Spleen (tissue), 11 donors: Measurements from ENCODE around the gene KRT39. TPM values are rescaled to one million over a fixed set of nuclear protein-coding genes. Genes with fewer than 3 reads are reported as not detected.

Experiments used
- DNase-seq: peaks from one replicate; pipeline ENCODE4 v3.0.0-alpha.2; 2020
- H3K27ac ChIP-seq, 8 donors: fragments of 200-600 bp; sonication (generic) in 7 of 8; 1 replicate in 4 of 8; 2 replicates in 4 of 8; pipeline versions ENCODE4 v1.5.0 to v1.8.0; 2016 to 2021; ENCODE audit warnings: inconsistent platforms in 4 of 8, mild to moderate bottlenecking in 4 of 8, moderate library complexity in 1 of 8
- H3K27me3 ChIP-seq, 7 donors: fragments of 200-600 bp; sonication (generic) in 6 of 7; replicated peaks in 1 of 7; 1 replicate in 4 of 7; 2 replicates in 3 of 7; pipeline versions ENCODE4 v1.5.0 to v1.8.0; 2016 to 2021; ENCODE audit warnings: inconsistent platforms in 3 of 7, mild to moderate bottlenecking in 1 of 7
- H3K36me3 ChIP-seq, 6 donors: fragments of 200-600 bp; sonication (generic) in 5 of 6; 1 replicate in 4 of 6; 2 replicates in 2 of 6; pipeline versions ENCODE4 v1.5.0 to v1.8.0; 2016 to 2021; ENCODE audit warnings: inconsistent platforms in 2 of 6
- H3K4me1 ChIP-seq, 6 donors: fragments of 200-600 bp; sonication (generic) in 5 of 6; 1 replicate in 3 of 6; 2 replicates in 3 of 6; pipeline versions ENCODE4 v1.5.0 to v1.8.0; 2016 to 2021; ENCODE audit warnings: inconsistent platforms in 3 of 6
- H3K4me3 ChIP-seq, 8 donors: fragments of 200-600 bp; sonication (generic) in 7 of 8; 1 replicate in 4 of 8; 2 replicates in 4 of 8; pipeline versions ENCODE4 v1.5.0 to v1.8.0; 2016 to 2021; ENCODE audit warnings: inconsistent platforms in 4 of 8, mild to moderate bottlenecking in 4 of 8, moderate library complexity in 2 of 8
- H3K9me3 ChIP-seq, 8 donors: fragments of 200-600 bp; sonication (generic) in 7 of 8; 1 replicate in 4 of 8; 2 replicates in 4 of 8; pipeline versions ENCODE4 v1.5.0 to v1.8.0; 2016 to 2021; ENCODE audit warnings: inconsistent platforms in 4 of 8
- CTCF ChIP-seq, 11 experiments: fragments of 200-600 bp in 7 of 11; fragments of 450-650 bp in 4 of 11; sonication (generic) in 4 of 11; IDR thresholded peaks in 8 of 11; conservative IDR thresholded peaks in 3 of 11; 1 replicate in 7 of 11; 2 replicates in 4 of 11; pipeline versions ENCODE4 v1.4.0 to v1.8.0; 2016 to 2021; ENCODE audit warnings: antibody characterized with exemption in 11 of 11, inconsistent platforms in 4 of 11, mild to moderate bottlenecking in 1 of 11
- POLR2A ChIP-seq, 3 donors: fragments of 450-650 bp; IDR thresholded peaks; one replicate each; pipeline ENCODE4 v1.5.1; 2017; ENCODE audit warnings: antibody characterized with exemption in 3 of 3, mild to moderate bottlenecking in 1 of 3
- POLR2AphosphoS5 ChIP-seq, 3 donors: sonication (generic); formaldehyde crosslinking; IDR thresholded peaks; one replicate each; pipeline ENCODE4 v1.5.1; 2017; ENCODE audit warnings: antibody characterized with exemption in 3 of 3
- WGBS, 5 donors: extraction: QIAGEN DNeasy Blood & Tissue Kit in 3 of 5; methylation state at CpG; one replicate each; pipeline versions ENCODE4 v1.1.5 to v1.1.7; 2013 to 2018; 5-methylcytosine and 5-hydroxymethylcytosine counted together
- intact Hi-C: fragments of 100-400 bp; cut with DNase I; formaldehyde crosslinking; loops from one replicate; pipeline ENCODE4 v1.15.0; 2023; ENCODE audit warnings: low total_unique reads
- polyA plus RNA-seq, 3 donors: library from polyadenylated mRNA; stranded (reverse); fragments of 200-250 nt; gene quantifications; one replicate each; pipeline ENCODE4 v1.2.1, GENCODE V29; 2013
- total RNA-seq, 7 donors: library from RNA; depleted of rRNA in 3 of 7; stranded (reverse); fragments of >200 nt in 3 of 7; fragmentation: NEBNext Ultra II Directional in 4 of 7; extraction: Animal tissue kit (Norgen Biotek cat#: 25700) in 4 of 7; gene quantifications; one replicate each; pipeline versions ENCODE4 v1.1.0 to v1.2.1, GENCODE V29; 2016 to 2021
- donor health status: healthy with polysubstance abuse.
- donor health status: DM: no; HTN: no; CAD: no; lungs with moderate emphysema.
- donor health status: DM: no; HTN: no; CAD: no.
- donor health status: Bipolar disorder and iron deficiency.
- donor health status: healthy.
- donor health status: DM: no; HTN: no; CAD: no.
- donor health status: DM: yes; HTN: yes; CAD: no.

Gene KRT39
- total and polyA plus RNA-seq, 10 donors: not detected

- Histone ChIP-seq H3K4me3 (no peak overlapping the region), H3K27me3 (peaks cover 0 to 73% (median 13%) of the 10 kb centered on the region in 7 donors), H3K4me1 (no peaks in the 10 kb centered on the region), H3K27ac (no peak overlapping the region), H3K36me3 (no peaks in the 10 kb centered on the region), H3K9me3 (no peaks in the 10 kb centered on the region)
- WGBS, 5 donors: 78 to 86% (median 83%) methylated on average over 7 of the region's 7 CpGs
- TF ChIP-seq CTCF (IDR thresholded peaks at IDR 0.05 in 8 of 11, conservative IDR thresholded peaks at IDR 0.05 in 3 of 11) (no peak), POLR2A (IDR thresholded peaks at IDR 0.05) (no peak), POLR2AphosphoS5 (IDR thresholded peaks at IDR 0.05) (no peak)
- DNase-seq: no peak
- intact Hi-C loops: no loop called here
These were observed 16.6 kb downstream of the KRT39 start for GRCh38 chr17:40950176-40950575.

GRCh38 chr17:40949418-40949817 lies 17.3 kb downstream of the KRT39 start:
- H3K4me3 ChIP-seq: no peak overlapping the region
- intact Hi-C loops: no loop called here
- H3K9me3 ChIP-seq: no peaks in the 10 kb centered on the region
- 39 to 59% (median 51%) methylated on average over 10 of the region's 10 CpGs for WGBS, 5 donors
- peaks cover 0 to 68% (median 13%) of the 10 kb centered on the region in 7 donors for H3K27me3 ChIP-seq
- H3K4me1 ChIP-seq: no peaks in the 10 kb centered on the region
- H3K27ac ChIP-seq: no peak overlapping the region
- TF ChIP-seq CTCF (IDR thresholded peaks at IDR 0.05 in 8 of 11, conservative IDR thresholded peaks at IDR 0.05 in 3 of 11): no peak
- no peak for TF ChIP-seq POLR2A (IDR thresholded peaks at IDR 0.05)
- no peak for TF ChIP-seq POLR2AphosphoS5 (IDR thresholded peaks at IDR 0.05)
- H3K36me3 ChIP-seq: no peaks in the 10 kb centered on the region
- DNase-seq: no peak

- Histone ChIP-seq H3K4me3 (no peak overlapping the region), H3K27ac (no peak overlapping the region), H3K36me3 (no peaks in the 10 kb centered on the region), H3K27me3 (peaks cover 0 to 62% (median 13%) of the 10 kb centered on the region in 7 donors), H3K9me3 (no peaks in the 10 kb centered on the region), H3K4me1 (no peaks in the 10 kb centered on the region)
- intact Hi-C loops: no loop called here
- TF ChIP-seq POLR2A (IDR thresholded peaks at IDR 0.05) (no peak), POLR2AphosphoS5 (IDR thresholded peaks at IDR 0.05) (no peak), CTCF (IDR thresholded peaks at IDR 0.05 in 8 of 11, conservative IDR thresholded peaks at IDR 0.05 in 3 of 11) (no peak)
- DNase-seq: no peak
- WGBS, 5 donors: 60 to 82% (median 62%) methylated on average over 2 of the region's 2 CpGs
These were observed 18.8 kb downstream of the KRT39 start for GRCh38 chr17:40947929-40948328.

- no peaks in the 10 kb centered on the region for H3K4me1 ChIP-seq
- H3K9me3 ChIP-seq: no peaks in the 10 kb centered on the region
- no peak overlapping the region for H3K27ac ChIP-seq
- 87 to 97% (median 90%) methylated on average over 6 of the region's 6 CpGs for WGBS, 5 donors
- H3K27me3 ChIP-seq: peaks cover 0 to 51% (median 13%) of the 10 kb centered on the region in 7 donors
- TF ChIP-seq POLR2AphosphoS5 (IDR thresholded peaks at IDR 0.05) (no peak), CTCF (IDR thresholded peaks at IDR 0.05 in 8 of 11, conservative IDR thresholded peaks at IDR 0.05 in 3 of 11) (no peak), POLR2A (IDR thresholded peaks at IDR 0.05) (no peak)
- H3K4me3 ChIP-seq: no peak overlapping the region
- no peaks in the 10 kb centered on the region for H3K36me3 ChIP-seq
- intact Hi-C loops: no loop called here
- DNase-seq: no peak
These were observed 21.3 kb downstream of the KRT39 start for GRCh38 chr17:40945414-40945813.
